SK-N-MC (cell line): ENCODE measurements around the gene OR10G2.
"Not testable (repeated sequence)": the region's sequence is repeated elsewhere in the genome, so short reads cannot be mapped to it uniquely, and the experiment has no call there.

Experiments used
- DNase-seq: peaks from one replicate; pipeline ENCODE4 v3.0.0-alpha.2; 2011; ENCODE audit warnings: low read depth, low spot score
- H3K27ac ChIP-seq: fragments of 200-600 bp; sonication (generic); 2 replicates; pipeline ENCODE4 v1.5.1; 2016; ENCODE audit warnings: mixed run types
- H3K36me3 ChIP-seq: fragments of 200-600 bp; sonication (generic); 2 replicates; pipeline ENCODE4 v1.6.1; 2017; ENCODE audit warnings: antibody characterized with exemption, low read length, mixed read lengths; ENCODE audit not compliant: insufficient read depth
- H3K4me3 ChIP-seq: fragments of 200-600 bp; sonication (generic); 2 replicates; pipeline ENCODE4 v1.5.1; 2016
- H3K9ac ChIP-seq: fragments of 200-600 bp; sonication (generic); 2 replicates; pipeline ENCODE4 v1.8.0; 2017; ENCODE audit warnings: mixed run types, mixed read lengths; ENCODE audit not compliant: insufficient read length
- H3K9me3 ChIP-seq: fragments of 200-600 bp; sonication (generic); 2 replicates; pipeline ENCODE4 v1.6.1; 2017; ENCODE audit warnings: low read depth, mild to moderate bottlenecking, antibody characterized with exemption, low read length, moderate library complexity, mixed read lengths
- EZH2 ChIP-seq: fragments of 200-600 bp; sonication (generic); IDR thresholded peaks from one replicate; pipeline ENCODE4 v1.6.1; 2017; ENCODE audit warnings: antibody characterized with exemption
- FOXP2 ChIP-seq: optimal IDR thresholded peaks from 2 replicates; pipeline ENCODE3; 2011; ENCODE audit warnings: mild to moderate bottlenecking, moderate library complexity; ENCODE audit not compliant: insufficient read depth; ENCODE audit errors: extremely low read length, control extremely low read depth
- POLR2AphosphoS5 ChIP-seq: IDR thresholded peaks from 2 replicates; pipeline ENCODE4 v1.6.1; 2012; ENCODE audit warnings: mild to moderate bottlenecking, low read depth, low read length, borderline replicate concordance

OR10G2 gene

GRCh38 chr14:21653331-21653885, 18.7 kb upstream of the OR10G2 start, which contains the start of gene OR4E2:
Gene OR4E2 (plus strand): TSS chr14:21653835. CDS start chr14:21665083, 11,248 bp downstream.
- peak within 1 kb of the TSS; percentile 99 for H3K27ac ChIP-seq

DNA sequence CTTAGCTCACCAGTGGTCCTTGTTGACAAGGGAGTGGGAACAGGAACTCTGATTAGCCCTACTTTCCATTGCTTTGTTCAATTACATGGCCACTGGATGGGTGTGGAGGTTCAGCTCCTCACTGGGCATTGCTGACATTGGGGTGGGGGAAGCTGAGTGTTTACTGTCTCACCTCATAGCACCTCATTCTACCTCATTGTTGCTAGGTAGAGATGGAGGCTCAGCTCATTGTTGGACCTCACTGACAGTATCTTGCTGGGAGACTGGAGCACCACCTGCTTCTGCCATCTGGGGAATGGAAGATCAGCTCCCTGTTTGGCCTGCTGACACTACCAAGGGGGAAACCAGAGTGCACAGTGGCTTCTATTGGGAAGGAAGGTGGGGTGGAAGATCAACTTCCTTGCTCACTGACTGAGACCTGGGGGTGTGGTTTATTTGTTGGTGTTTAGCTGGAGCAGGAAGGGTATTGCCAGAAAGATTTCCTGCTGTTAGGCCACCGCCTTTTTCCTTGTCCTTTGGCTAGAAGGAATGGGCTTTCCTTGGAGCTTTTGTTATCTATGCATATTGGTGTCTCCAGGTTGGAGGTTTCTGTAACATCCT, 17.6 kb upstream of the OR10G2 start:
- H3K9me3 ChIP-seq, result no peaks in the 10 kb centered on the region
- DNase-seq, result no peak
- no peak overlapping the region for H3K4me3 ChIP-seq
- H3K36me3 ChIP-seq, result peaks cover 63% of the 10 kb centered on the region
- H3K27ac ChIP-seq, result peak overlapping the region; percentile 99
- TF ChIP-seq POLR2AphosphoS5 (no peak; the same call in none of the 2 replicates), EZH2 (no peak), FOXP2 (no peak)
- no peak overlapping the region for H3K9ac ChIP-seq

More at GRCh38 chr14:21653331-21653885, 18.7 kb upstream of the OR10G2 start, which contains the start of gene OR4E2:
- no peak for DNase-seq
- H3K4me3 ChIP-seq, result peak within 1 kb of the TSS; percentile 53
- H3K9ac ChIP-seq, result peak within 1 kb of the TSS; percentile 47
- no peaks in the 10 kb centered on the region for H3K9me3 ChIP-seq
- peaks cover 57% of the 10 kb centered on the region for H3K36me3 ChIP-seq
- TF ChIP-seq EZH2 (no peak), FOXP2 (no peak), POLR2AphosphoS5 (no peak)

- Histone ChIP-seq H3K4me3 (peak overlapping the region; percentile 51), H3K27ac (peak overlapping the region; percentile 99), H3K36me3 (peaks cover 75% of the 10 kb centered on the region), H3K9me3 (no peaks in the 10 kb centered on the region), H3K9ac (peak overlapping the region; percentile 0)
- TF ChIP-seq EZH2 (no peak), FOXP2 (no peak), POLR2AphosphoS5 (no peak)
- no peak for DNase-seq
Observed at GRCh38 chr14:21647380-21647779, 12.6 kb upstream of the OR10G2 start.

- TF ChIP-seq EZH2 (no peak), FOXP2 (no peak), POLR2AphosphoS5 (peak; percentile 21; the same call in 1 of the 2 replicates)
- Histone ChIP-seq H3K9ac (peak overlapping the region; percentile 91), H3K9me3 (no peaks in the 10 kb centered on the region), H3K4me3 (peak overlapping the region; percentile 92), H3K27ac (peak overlapping the region; percentile 88), H3K36me3 (peaks cover 46% of the 10 kb centered on the region)
- DNase-seq, result no peak
Observed at GRCh38 chr14:21643407-21643806, 8.7 kb upstream of the OR10G2 start.

DNA sequence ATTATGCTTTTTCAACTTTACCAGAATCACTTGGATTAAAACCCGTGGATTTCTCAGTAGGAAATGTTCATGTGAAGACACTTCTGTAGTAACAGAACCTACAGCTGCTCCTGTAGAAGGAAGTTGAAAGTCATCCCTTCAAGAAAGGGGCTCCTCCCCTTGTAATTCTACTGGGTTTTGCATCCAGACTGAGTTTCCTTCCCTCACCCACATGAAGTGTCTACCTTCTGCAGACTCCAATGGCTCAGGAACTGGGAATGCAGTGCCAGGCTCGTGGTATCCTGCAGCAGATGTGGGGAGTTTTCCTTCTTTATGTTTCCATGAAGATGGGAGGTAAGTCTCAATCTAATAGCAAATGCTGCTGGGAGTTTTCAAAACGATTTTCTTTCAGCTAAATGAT, 7.9 kb upstream of the OR10G2 start:
- DNase-seq, result no peak
- peak overlapping the region; percentile 88 for H3K27ac ChIP-seq
- peak overlapping the region; percentile 92 for H3K4me3 ChIP-seq
- TF ChIP-seq POLR2AphosphoS5 (peak; percentile 67), FOXP2 (no peak)
- peaks cover 39% of the 10 kb centered on the region for H3K36me3 ChIP-seq
- H3K9ac ChIP-seq, result peak overlapping the region; percentile 91
- H3K9me3 ChIP-seq, result 0 out of 2 replicates have a peak, but pooled peaks cover 1% of the 10 kb centered on the region

DNA sequence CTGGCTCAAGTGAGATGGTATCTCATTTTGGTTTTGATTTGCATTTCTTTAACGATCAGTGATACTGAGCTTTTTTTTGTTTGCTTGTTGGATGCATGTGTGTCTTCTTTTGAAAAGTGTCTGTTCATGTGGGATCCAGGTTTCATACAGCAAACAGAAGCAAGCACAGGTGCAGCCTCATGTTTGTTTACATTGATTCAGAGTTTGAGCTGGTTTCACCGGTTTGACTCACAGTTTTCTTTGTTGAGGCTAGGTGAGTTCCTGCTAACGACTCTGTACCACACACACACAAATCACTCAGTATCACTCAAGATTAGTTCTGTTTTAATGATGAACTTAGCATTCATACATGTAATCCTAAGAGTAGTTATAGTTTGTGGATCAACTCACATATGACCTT, 3.7 kb downstream of the OR10G2 start:
- Histone ChIP-seq H3K9me3 (no peaks in the 10 kb centered on the region), H3K4me3 (no peak overlapping the region), H3K36me3 (no peaks in the 10 kb centered on the region), H3K27ac (no peak overlapping the region), H3K9ac (no peak overlapping the region)
- TF ChIP-seq FOXP2 (no peak), POLR2AphosphoS5 (no peak), EZH2 (no peak)
- DNase-seq, result no peak

- H3K27ac ChIP-seq, H3K9ac ChIP-seq, H3K36me3 ChIP-seq, H3K4me3 ChIP-seq, H3K9me3 ChIP-seq, DNase-seq: not testable (repeated sequence)
Observed at GRCh38 chr14:21630503-21630902, 4.2 kb downstream of the OR10G2 start.

DNA sequence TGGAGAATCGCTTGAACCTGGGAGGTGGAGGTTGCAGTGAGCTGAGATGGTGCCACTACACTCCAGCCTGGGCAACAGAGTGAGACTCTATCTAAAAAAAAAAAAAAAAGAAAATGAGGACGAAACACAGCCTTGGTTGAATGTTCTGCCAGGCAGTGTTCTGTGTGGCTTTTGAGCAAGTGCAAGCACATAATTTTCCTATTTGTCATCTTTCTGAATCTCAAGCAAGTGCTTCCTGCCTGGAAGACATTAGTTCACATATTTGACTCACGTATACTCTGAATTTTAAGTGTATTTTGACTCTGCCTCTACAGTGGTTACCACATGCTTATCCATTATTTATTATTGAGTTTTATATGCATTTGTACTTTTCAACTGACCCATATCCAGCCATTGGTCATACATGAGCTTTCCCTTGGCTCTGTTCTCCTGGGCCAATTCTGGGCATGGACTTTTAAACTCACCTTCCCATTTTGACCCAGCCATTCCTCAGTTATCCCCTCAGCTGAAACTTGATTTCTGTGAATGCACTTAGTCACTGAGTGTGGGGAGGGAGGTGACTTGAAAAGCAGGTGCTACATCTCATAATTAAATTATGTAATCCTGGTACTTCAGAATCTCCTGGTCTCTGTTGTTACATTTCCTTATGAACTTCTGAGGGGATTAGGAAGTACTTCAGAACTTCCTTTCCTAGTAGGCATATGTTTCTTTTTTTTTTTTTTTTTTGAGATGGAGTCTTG, 8.1 kb downstream of the OR10G2 start:
- Histone ChIP-seq H3K9ac (no peak overlapping the region), H3K9me3 (no peaks in the 10 kb centered on the region), H3K27ac (no peak overlapping the region), H3K4me3 (no peak overlapping the region), H3K36me3 (no peaks in the 10 kb centered on the region)
- no peak for TF ChIP-seq FOXP2
- TF ChIP-seq EZH2, result no peak
- TF ChIP-seq POLR2AphosphoS5, result no peak
- no peak for DNase-seq

- Histone ChIP-seq H3K9ac (peak overlapping the region; percentile 15), H3K9me3 (no peaks in the 10 kb centered on the region), H3K27ac (no peak overlapping the region), H3K36me3 (no peaks in the 10 kb centered on the region), H3K4me3 (no peak overlapping the region)
- TF ChIP-seq POLR2AphosphoS5 (no peak), EZH2 (no peak), FOXP2 (no peak)
- DNase-seq, result no peak
Observed at GRCh38 chr14:21617614-21618013, 17.1 kb downstream of the OR10G2 start.
